PFSK-1 (cell line): Measurements from ENCODE around the gene ADM5.

ENCODE experiments used
- POLR2AphosphoS5 ChIP-seq: IDR thresholded peaks from 2 replicates; pipeline ENCODE4 v1.6.1; 2012; ENCODE audit warnings: low read depth, mild to moderate bottlenecking, control low read depth, low read length, moderate library complexity
- REST ChIP-seq, 2 experiments: IDR thresholded peaks; 2 replicates each; pipeline versions ENCODE4 v1.6.1 to v1.8.0; 2011 to 2012; ENCODE audit warnings: low read depth in 2 of 2, low read length in 2 of 2, control low read depth in 1 of 2, inconsistent platforms in 1 of 2, mild to moderate bottlenecking in 1 of 2, moderate library complexity in 1 of 2; ENCODE audit not compliant: insufficient read depth in 1 of 2
- SIN3A ChIP-seq: IDR thresholded peaks from 2 replicates; pipeline ENCODE4 v1.6.1; 2012; ENCODE audit warnings: mild to moderate bottlenecking, low read length, moderate library complexity, borderline replicate concordance; ENCODE audit not compliant: insufficient read depth
- TAF1 ChIP-seq: IDR thresholded peaks from 2 replicates; pipeline ENCODE4 v1.6.1; 2012; ENCODE audit warnings: low read length, control low read depth, borderline replicate concordance; ENCODE audit not compliant: insufficient read depth

DNA sequence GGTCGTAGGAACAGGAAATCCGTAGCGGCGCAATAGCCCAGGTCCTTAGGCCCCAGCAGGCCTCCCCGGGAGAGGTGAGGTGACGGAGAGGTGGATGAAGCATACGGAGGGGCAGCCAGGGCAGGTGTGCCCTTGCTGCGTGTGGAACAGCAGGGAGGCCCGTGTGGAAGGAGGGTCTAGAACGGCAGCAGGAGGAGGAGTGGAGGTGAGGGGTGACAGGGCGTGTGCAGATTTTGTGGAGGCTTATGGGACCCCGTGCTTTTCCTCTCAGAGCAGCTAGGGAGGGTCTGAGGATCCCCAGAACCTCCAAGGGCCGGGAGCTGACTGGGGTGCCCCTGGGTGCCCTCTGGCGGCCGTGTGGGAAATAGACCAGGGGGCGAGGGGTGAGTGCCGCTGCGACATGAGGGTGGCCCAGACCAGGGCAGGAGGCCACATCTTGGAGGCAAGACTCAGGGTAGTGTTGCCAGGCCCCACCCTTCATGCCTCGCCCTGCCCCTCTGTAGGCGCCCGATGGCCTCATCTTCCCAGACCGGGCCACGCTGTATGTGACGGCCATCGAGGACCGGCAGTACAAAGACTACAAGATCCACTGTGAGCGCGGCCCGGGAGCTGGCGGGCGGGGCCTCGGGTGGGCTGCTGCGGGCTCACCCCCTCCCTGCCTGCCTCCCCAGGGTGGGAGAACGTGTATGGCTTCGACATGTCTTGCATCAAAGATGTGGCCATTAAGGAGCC, 5.0 kb upstream of the ADM5 start:
- TF ChIP-seq POLR2AphosphoS5 (no peak), TAF1 (no peak), REST (IDR thresholded peaks at IDR 0.05; ENCODE audit: insufficient read depth in 1 of 2, low read depth in 2 of 2, low read length in 2 of 2) (no peak), SIN3A (no peak)
